GM19023 (cell line): ENCODE data around the gene IRF9.

ENCODE experiments used
- ATAC-seq: cut with Tn5 transposase; IDR thresholded peaks from one replicate; pipeline ENCODE4 v1.9.1; 2021; ENCODE audit warnings: mild to moderate bottlenecking, moderate library complexity; ENCODE audit not compliant: unreplicated experiment

The IRF9 gene

DNA sequence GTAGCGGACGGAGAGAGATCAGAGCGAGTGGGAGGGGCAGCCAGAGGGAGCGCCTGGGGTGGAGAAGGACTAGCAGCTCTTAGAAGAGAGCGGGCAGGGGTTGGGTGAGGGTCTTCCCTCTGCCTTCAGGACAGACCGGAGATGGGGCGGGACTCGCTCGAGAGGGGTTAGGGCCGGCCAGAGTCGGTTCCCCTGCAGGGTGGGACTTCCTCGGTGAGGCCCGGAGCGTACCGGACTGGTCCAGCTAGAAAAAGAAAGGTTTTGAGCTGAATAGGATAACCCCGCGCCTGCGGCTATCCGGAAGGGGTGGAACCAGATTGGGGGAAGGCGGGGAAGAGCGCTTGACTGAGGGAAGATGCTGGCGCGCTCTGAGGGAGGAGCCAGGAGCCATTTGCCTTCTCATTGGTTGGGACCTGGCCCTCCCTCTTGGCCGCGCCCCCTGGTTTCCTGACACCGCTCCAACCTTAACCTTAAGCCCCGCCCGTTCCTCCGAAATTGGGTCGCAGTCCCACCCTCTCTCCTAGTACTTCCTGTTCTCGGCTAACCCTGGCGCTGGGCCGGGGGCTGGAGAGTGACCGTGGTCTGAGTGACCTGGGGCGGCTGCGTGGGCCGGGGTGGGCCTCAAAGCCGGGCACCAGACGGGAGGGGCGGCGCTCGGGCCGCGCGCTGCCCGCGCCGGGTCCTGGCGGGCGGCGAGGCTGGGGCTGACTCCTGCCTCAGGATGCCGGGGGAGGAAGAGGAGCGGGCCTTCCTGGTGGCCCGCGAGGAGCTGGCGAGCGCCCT is 13.9 kb upstream of the IRF9 start, which contains the start of gene RNF31:
Gene RNF31, plus strand, starts transcription at position 521 of the 783 bp plus-strand sequence. Its CDS starts 201 bp downstream, at position 722.
- ATAC-seq: peak; percentile 87

DNA sequence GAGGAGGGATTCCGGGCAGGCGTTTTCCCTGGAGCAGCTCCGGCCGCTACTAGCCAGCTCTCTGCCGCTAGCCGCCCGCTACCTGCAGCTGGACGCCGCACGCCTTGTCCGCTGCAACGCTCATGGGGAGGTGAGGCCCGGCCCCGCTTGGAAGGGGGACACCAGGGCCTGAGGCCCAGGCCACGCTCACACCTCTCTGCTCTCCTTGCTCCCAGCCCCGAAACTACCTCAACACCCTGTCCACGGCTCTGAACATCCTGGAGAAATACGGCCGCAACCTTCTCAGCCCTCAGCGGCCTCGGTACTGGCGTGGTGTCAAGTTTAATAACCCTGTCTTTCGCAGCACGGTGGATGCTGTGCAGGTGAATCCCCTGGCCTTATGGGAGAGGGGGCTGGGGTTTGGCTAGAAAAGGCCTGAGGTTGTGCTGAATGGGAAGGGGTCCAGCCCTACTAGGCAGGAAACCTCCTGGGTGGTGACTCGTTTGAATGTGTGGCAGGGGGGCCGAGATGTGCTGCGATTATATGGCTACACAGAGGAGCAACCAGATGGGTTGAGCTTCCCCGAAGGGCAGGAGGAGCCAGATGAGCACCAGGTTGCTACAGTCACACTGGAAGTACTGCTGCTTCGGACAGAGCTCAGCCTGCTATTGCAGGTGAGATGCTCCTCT is 13.2 kb upstream of the IRF9 start:
- ATAC-seq: no peak

DNA sequence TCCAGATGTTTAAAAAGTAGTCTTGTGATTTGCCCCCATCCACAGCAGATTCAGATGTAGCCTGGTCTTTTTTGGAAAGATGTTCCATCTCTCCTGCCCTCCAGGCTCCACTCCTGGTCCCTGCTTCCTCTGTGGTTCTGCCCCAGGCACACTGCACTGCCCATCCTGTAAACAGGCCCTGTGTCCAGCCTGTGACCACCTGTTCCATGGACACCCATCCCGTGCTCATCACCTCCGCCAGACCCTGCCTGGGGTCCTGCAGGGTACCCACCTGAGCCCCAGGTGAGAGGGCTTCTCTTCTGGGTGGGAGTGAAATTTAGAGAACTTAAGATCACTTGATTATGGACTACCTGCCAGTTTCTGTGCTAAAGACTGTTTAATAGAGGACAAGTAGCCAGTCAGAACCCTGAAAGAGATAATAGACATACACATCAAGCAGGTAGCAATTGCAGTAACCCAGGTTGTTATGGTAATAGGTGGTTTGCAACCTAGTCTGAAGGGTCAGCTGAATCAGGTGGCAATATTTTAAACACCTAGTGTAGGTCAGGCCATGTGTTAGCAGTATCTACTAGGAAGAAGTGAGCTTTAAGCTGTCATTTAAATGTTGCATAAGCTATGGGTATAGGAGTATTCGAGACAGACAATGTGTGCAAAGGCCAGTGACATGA is 11.6 kb upstream of the IRF9 start:
- ATAC-seq: no peak

DNA sequence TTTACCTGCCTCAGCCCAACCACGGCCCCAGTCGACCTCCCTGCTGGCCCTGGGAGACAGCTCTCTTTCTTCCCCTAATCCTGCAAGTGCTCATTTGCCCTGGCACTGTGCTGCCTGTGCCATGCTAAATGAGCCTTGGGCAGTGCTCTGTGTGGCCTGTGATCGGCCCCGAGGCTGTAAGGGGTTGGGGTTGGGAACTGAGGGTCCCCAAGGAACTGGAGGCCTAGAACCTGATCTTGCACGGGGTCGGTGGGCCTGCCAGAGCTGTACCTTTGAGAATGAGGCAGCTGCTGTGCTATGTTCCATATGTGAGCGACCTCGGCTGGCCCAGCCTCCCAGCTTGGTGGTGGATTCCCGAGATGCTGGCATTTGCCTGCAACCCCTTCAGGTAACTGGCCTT is 11.0 kb upstream of the IRF9 start:
- no peak for ATAC-seq

DNA sequence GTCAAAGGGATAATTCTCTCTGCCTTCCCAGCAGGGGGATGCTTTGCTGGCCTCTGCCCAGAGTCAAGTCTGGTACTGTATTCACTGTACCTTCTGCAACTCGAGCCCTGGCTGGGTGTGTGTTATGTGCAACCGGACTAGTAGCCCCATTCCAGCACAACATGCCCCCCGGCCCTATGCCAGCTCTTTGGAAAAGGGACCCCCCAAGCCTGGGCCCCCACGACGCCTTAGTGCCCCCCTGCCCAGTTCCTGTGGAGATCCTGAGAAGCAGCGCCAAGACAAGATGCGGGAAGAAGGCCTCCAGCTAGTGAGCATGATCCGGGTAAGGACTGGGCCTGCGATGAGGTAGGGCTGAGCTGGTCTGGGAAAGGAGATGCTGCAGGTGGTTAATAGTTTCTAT is 10.5 kb upstream of the IRF9 start:
- no peak for ATAC-seq

DNA sequence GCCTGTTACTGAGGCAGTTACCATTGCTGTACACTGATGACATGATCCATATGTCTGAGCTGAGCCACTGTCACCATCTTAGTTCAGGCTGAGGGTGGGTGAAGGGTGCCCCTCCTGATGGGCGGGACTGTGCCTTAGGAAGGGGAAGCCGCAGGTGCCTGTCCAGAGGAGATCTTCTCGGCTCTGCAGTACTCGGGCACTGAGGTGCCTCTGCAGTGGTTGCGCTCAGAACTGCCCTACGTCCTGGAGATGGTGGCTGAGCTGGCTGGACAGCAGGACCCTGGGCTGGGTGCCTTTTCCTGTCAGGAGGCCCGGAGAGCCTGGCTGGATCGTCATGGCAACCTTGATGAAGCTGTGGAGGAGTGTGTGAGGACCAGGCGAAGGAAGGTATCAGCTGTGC is 10.1 kb upstream of the IRF9 start:
- ATAC-seq: no peak

DNA sequence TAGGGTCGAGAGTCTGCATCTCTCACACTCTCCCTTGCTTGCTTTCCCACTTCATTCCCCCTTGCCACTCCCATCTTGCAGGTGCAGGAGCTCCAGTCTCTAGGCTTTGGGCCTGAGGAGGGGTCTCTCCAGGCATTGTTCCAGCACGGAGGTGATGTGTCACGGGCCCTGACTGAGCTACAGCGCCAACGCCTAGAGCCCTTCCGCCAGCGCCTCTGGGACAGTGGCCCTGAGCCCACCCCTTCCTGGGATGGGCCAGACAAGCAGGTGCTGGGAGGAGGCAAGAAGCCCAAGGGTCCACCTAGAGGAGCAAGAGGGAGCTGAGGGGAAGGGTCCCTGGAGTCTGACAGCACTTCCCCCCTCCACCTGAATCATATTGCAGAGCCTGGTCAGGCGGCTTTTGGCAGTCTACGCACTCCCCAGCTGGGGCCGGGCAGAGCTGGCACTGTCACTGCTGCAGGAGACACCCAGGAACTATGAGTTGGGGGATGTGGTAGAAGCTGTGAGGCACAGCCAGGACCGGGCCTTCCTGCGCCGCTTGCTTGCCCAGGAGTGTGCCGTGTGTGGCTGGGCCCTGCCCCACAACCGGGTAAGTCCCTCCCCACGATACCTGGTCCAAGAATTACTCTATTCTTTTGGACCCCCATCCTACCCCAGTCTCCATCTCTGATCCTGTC is 9.5 kb upstream of the IRF9 start:
- ATAC-seq: no peak

DNA sequence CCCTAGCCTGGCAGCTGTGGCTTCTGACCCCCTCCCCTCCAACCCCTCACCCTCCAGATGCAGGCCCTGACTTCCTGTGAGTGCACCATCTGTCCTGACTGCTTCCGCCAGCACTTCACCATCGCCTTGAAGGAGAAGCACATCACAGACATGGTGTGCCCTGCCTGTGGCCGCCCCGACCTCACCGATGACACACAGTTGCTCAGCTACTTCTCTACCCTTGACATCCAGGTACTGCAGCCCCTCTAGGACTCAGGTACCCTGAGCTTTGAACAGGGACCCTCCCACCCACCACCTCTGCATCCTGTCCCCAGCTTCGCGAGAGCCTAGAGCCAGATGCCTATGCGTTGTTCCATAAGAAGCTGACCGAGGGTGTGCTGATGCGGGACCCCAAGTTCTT is 6.0 kb upstream of the IRF9 start:
- ATAC-seq: no peak

DNA sequence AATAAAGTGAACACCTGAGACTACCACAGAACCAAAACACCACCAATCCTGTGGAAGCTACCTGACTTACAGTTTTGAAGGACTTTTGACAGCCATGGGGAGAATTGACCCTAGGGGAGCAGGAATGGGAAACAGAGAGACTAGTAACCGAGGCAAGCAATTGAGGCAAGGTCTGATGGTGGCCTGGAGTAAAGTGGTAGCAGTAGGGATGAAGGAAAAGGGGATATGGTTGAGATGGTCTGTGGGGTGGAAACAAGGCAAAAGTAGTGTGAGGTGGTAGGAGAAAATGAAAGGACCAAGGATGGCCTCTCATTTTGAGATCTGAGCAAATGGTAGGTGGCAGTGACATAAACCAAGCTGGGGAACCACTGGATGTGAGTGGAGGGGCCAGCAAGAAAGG is 4.2 kb upstream of the IRF9 start:
- ATAC-seq: no peak

DNA sequence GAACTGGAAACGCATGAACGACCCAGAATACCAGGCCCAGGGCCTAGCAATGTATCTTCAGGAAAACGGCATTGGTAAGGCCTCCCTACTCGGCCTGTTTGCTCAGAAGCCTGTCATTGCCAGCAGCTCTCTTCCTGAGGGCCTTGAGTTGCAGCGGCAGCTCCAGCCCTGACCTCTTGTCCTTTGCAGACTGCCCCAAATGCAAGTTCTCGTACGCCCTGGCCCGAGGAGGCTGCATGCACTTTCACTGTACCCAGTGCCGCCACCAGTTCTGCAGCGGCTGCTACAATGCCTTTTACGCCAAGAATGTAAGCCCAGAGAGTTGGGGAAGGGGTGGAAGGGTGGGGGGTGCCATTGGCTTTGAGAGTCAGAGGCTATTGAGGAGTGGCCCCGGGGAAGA is 3.7 kb upstream of the IRF9 start:
- ATAC-seq: no peak

DNA sequence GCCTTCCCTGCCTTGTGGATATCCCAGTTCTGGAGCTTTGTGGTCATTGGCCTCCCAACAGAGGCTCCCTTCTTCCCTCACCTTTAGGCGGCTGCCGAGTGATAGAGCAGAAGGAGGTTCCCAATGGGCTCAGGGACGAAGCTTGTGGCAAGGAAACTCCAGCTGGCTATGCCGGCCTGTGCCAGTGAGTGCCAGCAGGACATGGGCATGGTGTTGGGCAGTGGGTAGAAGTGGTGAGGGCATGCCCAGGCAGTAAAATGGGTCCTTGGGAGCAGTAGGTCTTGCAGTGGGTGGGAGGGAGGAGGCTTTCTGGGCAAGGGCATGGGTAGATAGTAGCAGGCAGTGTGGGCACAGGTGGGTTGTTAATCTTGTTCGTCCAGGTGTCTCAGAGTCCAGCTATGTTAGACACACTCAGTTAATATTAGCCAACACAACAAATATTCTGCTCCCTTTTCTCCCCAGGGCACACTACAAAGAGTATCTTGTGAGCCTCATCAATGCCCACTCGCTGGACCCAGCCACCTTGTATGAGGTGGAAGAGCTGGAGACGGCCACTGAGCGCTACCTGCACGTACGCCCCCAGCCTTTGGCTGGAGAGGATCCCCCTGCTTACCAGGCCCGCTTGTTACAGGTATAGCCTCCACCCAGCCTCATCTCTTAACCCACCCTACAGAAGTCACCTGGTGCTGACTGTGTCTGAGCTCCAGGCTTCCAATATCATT is 1.1 kb upstream of the IRF9 start:
- ATAC-seq: no peak

DNA sequence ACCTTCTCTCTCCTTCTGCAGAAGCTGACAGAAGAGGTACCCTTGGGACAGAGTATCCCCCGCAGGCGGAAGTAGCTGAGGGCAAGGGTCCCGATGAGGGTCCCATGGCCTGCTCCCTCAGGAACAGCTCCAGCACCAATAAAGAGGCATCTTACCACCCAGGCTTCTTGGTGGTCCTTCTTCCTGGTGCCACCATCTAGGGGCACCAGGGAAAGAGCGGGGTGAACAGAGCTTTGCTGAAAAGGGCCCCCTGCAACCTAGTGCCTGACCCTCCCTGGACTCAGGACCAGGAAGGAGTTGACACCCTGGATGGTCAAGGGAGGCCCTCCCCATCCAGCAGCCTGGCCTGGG is 591 bp upstream of the IRF9 start:
- no peak for ATAC-seq

DNA sequence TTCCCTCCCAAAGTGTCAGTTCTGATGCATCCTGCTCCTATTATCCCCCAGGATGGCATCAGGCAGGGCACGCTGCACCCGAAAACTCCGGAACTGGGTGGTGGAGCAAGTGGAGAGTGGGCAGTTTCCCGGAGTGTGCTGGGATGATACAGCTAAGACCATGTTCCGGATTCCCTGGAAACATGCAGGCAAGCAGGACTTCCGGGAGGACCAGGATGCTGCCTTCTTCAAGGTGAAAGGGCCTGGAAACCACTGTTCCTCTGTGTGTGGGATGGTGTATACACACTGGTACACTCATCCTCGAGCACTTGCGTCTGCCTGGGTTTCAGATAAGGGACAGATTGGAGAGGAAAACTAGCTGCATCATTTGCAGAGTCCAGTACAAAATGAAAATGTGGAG is 1.0 kb downstream of the IRF9 start:
- ATAC-seq: no peak

DNA sequence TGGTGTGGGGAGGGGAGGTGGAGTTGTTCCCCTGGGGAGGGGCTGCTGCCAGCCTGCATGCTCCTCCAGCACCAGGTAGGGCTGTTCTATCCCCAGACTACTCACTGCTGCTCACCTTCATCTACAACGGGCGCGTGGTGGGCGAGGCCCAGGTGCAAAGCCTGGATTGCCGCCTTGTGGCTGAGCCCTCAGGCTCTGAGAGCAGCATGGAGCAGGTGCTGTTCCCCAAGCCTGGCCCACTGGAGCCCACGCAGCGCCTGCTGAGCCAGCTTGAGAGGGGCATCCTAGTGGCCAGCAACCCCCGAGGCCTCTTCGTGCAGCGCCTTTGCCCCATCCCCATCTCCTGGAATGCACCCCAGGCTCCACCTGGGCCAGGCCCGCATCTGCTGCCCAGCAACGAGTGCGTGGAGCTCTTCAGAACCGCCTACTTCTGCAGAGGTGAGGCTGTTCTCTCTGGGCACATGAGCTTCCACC is 3.5 kb downstream of the IRF9 start:
- no peak for ATAC-seq

DNA sequence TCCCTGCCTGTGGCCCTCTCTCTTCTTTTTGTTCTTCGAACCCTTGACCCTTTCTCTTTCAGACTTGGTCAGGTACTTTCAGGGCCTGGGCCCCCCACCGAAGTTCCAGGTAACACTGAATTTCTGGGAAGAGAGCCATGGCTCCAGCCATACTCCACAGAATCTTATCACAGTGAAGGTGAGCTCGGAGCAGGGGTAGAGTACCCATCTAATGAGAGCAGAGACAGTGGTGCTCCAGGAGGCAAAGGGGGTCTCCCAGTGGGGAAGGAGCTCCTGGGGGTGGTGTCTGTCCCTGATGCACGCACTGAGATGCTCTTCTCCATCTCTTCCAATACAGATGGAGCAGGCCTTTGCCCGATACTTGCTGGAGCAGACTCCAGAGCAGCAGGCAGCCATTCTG is 4.7 kb downstream of the IRF9 start:
- no peak for ATAC-seq

DNA sequence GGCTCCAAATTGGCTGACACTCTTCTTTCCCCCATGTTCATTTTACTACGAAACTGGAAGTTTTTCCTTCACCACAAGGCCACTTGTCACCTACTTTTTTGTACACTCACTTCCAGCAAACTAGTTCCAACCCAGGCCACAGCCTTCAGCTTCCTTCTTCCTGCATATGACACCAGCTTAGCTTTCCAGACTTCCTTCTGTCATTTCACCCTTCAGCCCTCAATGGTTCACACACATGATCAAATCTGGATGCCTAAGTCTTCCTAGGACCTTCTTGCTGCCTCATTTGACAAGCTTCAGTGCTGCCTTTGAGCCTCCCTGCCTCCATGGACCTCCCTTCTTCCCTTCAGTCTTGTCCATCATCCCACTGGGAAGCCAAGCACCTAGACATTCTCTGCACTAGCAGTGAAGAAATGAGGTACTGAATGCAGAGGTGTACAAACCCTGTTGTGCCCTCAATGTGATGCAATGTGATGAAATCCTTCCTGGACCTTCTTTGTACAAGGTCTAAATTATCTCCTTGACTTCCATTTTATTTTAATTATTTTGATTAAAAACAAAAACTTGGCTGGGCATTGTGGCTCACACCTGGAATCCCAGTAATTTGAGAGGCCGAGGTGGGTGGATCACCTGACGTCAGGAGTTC is 6.5 kb downstream of the IRF9 start:
- no peak for ATAC-seq

DNA sequence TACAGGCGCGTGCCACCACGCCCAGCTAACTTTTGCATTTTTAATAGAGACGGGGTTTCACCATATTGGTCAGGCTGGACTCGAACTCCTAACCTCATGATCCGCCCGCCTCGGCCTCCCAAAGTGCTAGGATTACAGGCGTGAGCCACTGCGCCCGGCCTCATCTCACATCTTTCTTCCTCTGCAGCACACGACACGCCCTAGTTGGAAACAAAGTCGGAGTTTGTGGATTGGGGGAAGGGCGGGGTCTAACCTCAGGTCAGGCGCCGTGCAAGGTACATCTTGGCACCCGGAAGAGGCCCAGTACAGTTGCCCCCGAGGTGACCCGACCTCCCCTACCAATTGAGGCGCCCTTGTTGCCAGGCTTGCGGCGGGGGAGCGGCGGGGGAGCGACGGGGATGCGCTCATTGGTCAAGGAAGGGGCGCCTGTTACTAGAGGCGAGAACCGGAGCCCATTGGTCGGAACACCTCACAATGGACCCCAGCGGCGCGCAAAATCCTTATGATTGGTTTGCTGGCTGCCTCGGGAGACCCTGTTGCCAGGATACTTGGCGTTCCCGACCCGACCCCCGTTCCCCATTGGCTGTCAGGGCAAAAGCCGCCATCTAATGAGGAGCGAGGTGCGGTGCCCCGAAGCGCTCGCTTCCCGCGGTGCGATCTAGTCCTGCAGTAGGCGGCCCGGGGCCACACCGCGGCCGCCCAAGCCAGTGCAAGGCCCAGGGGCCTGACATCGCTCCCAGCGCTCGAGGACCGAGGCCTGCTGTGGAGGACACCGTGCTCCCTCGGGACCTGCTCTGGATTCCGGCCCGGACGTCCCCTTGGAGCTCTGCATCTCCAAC is 10.6 kb downstream of the IRF9 start, which contains the start of gene REC8:
Gene REC8, plus strand, starts transcription at position 659 of the 839 bp plus-strand sequence. CDS start 473 bp downstream, outside the sequence.
- peak; percentile 83 for ATAC-seq

DNA sequence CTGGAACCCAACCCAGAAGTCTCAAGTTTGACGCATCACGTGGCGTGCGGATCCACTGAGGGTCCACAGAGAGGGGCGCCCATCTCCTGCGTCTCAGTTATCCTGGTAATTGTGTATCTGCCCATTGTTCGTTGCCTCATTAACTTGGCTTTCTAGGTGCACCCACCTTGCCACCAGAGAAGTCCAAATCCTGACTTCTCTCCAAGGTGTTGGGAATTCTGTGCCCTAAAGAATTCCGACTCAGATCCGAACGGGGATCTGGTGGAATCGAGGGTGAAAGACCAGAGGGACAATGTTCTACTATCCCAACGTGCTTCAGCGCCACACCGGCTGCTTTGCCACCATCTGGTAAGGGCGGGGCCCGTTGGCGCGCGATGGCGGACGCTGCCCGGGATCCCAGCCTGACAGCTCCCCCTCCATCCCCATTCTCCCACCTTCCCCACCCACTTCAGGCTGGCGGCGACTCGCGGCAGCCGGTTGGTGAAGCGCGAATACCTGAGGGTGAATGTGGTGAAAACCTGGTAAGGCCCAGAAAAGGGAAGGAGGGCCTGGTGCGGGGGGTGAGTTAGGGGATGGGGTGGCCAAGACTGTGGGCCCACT is 11.3 kb downstream of the IRF9 start:
- ATAC-seq: no peak

DNA sequence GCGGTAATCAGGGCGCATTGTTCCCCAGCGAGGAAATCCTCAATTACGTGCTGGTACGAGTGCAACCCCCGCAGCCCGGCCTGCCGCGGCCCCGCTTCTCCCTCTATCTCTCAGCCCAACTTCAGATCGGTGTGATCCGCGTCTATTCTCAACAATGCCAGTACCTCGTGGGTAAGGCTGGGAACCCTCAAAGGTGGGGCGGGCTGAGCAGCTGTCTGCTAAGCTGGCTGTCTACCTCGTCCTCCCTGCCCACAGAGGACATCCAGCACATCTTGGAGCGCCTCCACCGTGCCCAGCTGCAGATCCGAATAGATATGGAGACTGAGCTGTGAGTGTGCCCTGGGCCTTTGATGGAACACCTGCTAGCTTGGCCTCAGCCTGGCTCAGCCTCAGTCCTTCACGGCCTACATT is 11.8 kb downstream of the IRF9 start:
- no peak for ATAC-seq
